DLD1 (cell line): ENCODE data around the gene ABCA9.

Experiments used
- in situ Hi-C: cut with HindIII; loops from 2 replicates; pipeline ENCODE4 v1.10.0; 2017; ENCODE audit warnings: low sequenced_read_pairs

The ABCA9 gene

GRCh38 chr17:69069226-69069750 lies 8.6 kb upstream of the ABCA9 start:
- in situ Hi-C loops: no loop called here

GRCh38 chr17:69067274-69068047 lies 6.7 kb upstream of the ABCA9 start:
- in situ Hi-C loops: no loop called here

GRCh38 chr17:69066482-69066881 lies 5.8 kb upstream of the ABCA9 start:
- in situ Hi-C loops: no loop called here

- in situ Hi-C loops: no loop called here
Observed at GRCh38 chr17:69065113-69065512, 4.4 kb upstream of the ABCA9 start.

DNA sequence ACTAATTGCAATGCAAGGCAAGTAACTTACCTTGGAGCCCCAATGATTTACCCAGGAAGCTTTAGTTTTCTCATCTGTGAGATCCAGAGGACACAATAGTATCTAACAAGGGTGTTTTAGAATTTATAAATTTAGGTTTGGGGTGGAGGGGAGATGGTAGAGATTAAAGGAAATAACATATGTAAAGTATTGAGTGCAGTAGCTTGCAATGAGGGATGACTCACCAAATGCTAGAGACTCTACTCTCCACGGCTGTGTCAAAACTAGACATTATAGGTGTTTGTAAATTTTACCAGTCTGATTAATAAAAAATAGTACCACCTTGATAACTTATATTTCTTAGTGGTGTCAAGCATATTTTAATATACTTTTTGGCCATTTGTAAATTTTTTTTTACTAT lies 3.7 kb upstream of the ABCA9 start:
- in situ Hi-C loops: no loop called here

DNA sequence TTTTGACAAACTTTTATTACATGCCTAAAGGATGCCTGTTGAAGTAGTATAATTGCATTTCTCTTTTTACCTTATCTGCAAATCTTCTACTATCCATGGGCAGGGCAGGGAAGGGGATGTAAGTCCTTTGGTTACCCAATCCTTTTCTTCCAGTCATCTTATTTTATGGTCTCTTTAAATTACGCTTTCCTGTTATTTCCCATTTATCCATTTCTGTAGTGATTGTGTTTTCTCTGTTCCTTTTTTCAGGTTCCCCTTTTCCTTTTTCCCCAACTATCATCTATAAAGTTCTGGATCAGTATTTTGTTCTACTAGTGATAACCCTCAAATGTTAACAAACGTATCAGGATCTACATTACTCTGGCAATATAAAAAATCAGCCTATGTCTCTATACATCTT lies 3.3 kb upstream of the ABCA9 start:
- in situ Hi-C loops: no loop called here

DNA sequence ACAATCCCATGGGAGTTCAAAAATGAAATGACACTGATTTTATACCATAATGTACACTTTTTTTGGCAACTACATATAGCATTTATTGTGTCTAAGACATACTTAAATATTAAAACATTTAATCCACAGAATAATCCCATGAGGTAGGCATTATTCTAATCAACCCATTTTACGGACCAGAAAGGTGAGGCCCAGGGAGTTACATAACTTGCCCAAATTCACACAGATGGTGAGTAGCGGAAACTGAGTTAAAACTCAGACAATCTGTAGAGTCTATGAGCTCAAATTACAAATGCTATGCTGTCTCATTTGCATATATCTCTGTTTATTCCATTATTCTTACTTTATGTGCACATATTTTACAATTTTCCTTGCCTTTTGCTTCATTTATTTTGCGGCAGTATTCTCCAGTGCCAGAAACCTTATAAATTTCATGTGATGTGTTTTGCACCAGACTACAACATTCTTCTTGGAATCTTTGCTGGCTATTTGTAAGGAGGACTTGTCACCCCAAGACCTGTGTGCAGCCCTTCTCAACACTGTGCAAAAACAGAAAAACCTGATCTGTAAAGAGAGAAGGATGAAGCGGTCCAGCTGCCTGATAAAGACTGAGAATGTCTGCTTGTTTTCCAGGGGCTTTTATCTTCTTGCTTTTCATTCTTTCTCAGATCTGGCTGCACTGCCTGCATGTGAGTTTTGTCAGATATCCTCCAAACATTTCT lies 2.3 kb upstream of the ABCA9 start:
- in situ Hi-C loops: no loop called here

DNA sequence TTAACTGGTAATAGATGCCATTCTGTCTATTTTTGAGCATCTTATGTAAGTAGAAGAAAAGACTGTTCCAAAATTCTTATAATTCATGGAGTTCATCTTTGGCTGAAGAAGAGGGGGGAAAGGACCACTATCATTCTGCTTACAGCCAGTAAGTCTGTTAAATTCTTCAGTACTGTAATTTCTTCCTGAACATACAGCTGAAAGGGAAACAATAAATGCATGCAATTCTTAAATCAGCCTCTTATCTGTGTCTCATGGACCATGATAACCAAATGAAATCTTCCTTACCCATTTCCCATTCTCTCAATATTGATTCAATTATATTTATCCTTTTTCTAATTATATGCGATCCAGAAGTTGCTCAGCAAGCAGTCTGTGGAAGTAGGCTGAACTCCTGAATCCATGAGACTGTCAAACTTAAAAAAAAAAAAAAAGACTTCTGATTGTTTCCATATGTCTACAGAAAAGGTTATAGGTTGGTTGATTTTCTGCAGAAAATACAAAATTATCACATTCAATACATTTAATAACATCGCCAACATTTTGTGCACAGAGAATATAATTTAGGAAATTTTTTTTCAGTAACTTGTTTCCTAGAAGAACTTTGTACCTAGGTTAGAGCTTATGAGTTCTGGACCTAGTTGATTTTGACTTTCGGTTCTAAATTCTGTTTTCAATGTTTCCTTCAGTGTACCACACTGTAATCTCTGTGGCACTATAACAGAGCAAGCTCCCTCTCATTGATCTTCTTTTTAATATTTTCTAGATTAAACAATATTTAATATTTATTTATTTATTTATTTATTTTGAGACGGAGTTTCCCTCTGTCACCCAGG lies 1.2 kb upstream of the ABCA9 start:
- in situ Hi-C loops: no loop called here

- in situ Hi-C loops: no loop called here
Observed at GRCh38 chr17:69059458-69060175, 1.1 kb downstream of the ABCA9 start.

DNA sequence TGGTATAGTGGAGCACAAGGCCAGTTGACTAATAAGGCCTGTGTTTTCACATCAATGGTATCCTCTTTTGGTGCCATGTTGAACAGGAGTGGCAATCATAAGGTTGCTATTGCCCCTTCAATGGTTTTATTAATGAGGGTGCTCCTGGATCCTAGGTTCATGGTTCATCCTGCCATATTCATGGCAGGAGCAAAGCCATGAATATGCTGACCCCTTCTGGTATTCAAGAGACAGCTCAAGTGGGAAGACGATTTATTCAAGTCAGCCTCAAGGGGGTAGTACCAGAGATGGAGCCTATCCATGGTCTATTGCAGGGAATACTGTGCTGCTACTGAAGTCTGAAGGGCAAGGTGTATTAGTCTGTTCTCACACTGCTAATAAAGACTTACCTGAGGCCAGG lies 2.6 kb downstream of the ABCA9 start:
- in situ Hi-C loops: no loop called here

DNA sequence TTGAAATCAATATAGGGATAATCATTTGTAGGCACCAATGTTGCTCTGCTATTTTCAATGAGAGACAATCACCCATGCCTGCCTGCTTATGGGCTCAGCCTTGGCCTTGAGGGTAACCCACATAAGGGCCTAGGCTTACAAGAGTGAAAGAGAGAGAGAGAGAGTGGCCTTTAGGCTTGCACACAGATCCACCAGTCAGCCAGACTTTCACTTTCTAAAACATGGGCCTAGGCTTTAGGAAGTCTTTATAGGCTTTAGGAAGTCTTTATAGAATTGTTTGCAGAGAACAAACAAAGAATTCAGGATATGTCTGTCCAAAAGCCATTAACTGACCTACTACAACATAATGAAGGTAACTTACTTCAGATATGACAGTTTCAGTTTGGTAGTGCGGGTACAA lies 3.4 kb downstream of the ABCA9 start:
- in situ Hi-C loops: no loop called here

DNA sequence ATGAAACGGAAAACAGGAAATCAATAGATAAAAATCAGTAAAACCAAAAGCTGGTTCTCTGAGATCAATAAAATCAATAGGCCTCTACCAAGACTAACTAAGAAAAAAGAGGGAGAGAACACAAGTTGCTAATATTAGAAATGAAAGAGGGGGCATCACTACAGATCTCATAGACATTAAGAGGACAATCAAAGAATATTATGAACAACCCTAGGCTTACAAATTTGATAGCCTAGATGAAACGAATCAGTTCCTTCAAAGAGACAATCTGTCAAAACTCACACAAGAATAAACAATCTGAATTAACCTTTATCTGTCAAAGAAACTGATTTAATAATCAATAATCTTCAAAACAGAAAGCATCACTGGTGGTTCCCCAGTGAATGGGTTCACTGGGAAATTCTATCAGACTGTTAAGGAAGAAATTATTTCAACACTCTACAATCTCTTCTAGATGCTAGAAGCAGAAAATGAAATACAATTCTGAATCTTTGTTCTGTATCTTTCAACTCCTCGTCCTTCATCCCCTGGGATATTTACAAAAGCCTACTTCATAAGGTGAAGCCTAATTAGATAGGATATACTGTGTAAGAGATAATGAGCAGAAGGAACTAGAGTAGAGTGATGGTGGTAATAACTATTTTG lies 4.4 kb downstream of the ABCA9 start:
- in situ Hi-C loops: no loop called here

GRCh38 chr17:69055334-69055733 lies 5.4 kb downstream of the ABCA9 start:
- in situ Hi-C loops: no loop called here

GRCh38 chr17:69050999-69051775 lies 9.5 kb downstream of the ABCA9 start:
- in situ Hi-C loops: no loop called here

DNA sequence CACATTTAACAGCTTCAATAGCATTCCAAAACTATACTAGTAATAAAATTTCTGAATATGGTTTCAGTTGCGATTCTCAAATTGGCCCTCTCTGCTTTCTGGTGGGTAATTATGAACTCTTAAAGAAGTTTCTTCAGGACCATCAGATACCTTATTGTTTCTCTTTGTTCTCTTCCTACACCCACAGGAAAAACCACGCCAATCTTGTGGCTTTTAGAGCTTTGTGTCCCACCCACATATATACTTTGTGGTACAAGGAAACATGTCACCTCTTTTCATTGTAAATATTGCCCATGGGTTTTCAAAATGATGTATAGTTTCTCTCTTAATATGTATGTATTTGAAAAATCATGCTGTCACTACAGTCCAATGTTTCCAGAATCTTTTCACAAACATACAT lies 12.1 kb downstream of the ABCA9 start:
- in situ Hi-C loops: no loop called here

DNA sequence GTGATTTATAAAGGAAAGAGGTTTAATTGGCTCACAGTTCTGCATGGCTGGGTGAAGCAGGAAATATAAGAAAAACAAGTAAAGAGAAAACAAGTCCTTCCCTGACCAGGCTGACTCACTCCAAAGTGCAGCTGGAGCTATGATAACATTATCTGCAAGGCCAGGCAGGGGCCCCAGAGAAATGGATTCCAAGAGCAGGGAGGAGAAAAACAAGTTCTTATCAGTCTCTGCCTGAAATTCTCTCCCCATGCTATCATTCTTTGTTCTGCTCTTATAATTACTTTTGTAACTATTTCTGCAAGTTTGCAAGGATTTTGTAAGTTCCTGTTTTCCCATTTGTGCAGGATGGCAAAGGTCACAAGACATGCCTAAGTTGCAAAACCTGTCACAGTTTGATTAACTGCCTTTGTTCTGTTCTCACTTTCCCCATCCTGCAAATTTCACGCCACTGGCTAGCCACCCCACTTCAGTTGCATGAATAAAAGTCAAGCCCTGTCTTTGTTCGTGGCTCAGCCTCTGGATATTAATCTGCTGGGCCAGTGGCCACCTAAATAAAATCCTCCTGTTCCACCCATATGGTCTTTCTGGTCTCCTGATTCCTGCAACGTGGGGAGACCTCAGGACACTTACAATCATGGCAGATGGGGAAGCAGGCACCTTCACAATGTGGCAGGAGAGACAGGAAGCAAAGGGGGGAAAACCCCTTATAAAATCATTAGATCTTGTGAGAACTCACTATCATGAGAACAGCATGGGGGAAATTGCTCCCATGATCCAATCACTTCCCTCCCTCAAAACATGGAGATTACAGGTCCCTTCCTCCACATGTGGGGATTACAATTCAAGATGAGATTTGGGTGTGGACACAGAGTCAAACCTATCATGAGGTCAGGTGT lies 13.1 kb downstream of the ABCA9 start:
- in situ Hi-C loops: no loop called here

DNA sequence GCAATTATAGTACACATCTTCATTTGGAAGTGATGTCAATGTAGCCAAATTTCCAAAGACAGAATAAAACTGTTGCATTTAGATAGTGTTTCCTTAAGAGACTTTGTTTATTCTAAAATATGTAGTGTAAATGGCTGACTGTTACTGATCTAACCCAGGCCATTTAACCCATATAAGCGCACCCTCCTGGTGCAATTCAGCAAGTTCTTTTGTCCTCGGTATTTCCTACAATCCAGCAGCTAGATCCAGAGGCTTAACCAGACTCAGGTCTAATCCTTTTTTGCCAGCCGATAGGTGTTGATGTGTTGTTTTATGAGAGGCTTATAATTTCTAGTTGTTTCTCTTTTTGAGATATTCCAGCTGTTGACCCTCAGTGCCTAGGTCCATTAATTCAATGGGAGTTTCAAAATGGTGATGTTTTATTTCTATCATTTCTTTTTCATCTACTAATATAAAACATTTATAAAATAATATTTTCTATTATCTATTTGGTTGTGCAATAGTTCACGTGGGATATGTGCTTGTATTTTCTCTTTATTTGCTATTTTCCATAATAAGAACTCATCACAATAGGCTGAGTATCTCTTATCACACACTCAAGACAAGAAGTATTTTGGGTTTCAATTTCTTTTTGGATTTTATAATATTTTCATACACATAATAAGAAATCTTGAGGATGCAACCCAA lies 14.5 kb downstream of the ABCA9 start:
- in situ Hi-C loops: no loop called here

GRCh38 chr17:69045646-69046045 lies 15.1 kb downstream of the ABCA9 start:
- in situ Hi-C loops: no loop called here
